GM12872 (cell line): ENCODE measurements around the gene BRAT1.

ENCODE experiments used
- TF ChIP-seq, protein P1 (sequence below): IDR thresholded peaks from 3 replicates; pipeline ENCODE4 v1.5.1; 2011; ENCODE audit warnings: low read depth, mild to moderate bottlenecking, low read length, moderate library complexity; ENCODE audit not compliant: insufficient read depth

Gene BRAT1

GRCh38 chr7:2598154-2598823 is 43.0 kb upstream of the BRAT1 start:
- TF ChIP-seq, protein P1, sequence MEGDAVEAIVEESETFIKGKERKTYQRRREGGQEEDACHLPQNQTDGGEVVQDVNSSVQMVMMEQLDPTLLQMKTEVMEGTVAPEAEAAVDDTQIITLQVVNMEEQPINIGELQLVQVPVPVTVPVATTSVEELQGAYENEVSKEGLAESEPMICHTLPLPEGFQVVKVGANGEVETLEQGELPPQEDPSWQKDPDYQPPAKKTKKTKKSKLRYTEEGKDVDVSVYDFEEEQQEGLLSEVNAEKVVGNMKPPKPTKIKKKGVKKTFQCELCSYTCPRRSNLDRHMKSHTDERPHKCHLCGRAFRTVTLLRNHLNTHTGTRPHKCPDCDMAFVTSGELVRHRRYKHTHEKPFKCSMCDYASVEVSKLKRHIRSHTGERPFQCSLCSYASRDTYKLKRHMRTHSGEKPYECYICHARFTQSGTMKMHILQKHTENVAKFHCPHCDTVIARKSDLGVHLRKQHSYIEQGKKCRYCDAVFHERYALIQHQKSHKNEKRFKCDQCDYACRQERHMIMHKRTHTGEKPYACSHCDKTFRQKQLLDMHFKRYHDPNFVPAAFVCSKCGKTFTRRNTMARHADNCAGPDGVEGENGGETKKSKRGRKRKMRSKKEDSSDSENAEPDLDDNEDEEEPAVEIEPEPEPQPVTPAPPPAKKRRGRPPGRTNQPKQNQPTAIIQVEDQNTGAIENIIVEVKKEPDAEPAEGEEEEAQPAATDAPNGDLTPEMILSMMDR: no peak

GRCh38 chr7:2597273-2597640 is 41.9 kb upstream of the BRAT1 start:
- TF ChIP-seq, protein P1: no peak

GRCh38 chr7:2596464-2597272 is 41.3 kb upstream of the BRAT1 start:
- TF ChIP-seq, protein P1: no peak

DNA sequence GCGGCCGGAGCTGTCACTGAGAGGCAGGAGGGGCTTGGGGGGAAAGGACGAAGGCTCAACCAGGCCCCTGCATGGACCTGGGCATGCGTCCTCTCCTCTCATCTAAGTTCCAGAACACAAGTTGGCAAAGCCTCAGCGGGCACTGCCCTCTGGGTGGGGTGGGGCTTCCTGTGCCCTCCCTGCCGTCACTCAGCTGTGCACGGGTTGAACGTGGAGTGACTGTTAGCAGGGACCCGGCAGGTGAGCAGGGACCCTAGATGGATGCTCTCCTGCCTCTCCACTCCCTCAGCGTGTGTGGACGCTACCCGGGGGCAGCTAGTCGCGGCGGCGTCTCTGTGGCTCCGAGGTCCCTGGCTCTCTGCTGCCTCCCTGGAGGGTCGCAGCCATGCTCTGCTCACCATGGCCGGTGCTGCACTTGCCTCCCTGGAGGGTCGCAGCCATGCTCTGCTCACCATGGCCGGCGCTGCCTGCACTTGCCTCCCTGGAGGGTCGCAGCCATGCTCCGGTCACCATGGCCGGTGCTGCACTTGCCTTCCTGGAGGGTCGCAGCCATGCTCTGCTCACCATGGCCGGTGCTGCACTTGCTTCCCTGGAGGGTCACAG is 40.0 kb upstream of the BRAT1 start:
- TF ChIP-seq, protein P1: no peak

DNA sequence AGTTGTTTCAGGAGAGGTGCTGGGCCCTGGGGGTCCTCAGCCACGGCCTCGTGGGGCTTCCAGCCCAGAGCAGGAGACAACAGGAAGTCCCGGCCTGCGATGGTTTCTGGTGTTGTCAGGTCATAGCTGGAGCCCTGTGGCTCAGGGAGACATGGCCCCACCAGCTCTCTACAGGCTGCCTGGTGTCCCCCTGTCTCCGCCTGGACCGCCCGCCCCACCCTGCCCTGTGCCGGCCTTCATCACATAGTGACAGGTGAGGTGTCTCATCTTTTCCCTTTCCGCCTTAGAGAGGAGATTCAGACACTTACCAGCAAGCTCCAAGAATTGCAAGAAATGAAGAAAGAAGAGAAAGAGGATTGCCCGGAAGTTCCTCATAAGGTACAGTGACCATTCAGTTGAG is 39.3 kb upstream of the BRAT1 start:
- TF ChIP-seq, protein P1: no peak

GRCh38 chr7:2593036-2593727 is 37.9 kb upstream of the BRAT1 start:
- TF ChIP-seq, protein P1: no peak

- TF ChIP-seq, protein P1: no peak
These were observed 37.1 kb upstream of the BRAT1 start for GRCh38 chr7:2592375-2592865.
